ENCODE measurements around the gene C8G.

Gene C8G

DNA sequence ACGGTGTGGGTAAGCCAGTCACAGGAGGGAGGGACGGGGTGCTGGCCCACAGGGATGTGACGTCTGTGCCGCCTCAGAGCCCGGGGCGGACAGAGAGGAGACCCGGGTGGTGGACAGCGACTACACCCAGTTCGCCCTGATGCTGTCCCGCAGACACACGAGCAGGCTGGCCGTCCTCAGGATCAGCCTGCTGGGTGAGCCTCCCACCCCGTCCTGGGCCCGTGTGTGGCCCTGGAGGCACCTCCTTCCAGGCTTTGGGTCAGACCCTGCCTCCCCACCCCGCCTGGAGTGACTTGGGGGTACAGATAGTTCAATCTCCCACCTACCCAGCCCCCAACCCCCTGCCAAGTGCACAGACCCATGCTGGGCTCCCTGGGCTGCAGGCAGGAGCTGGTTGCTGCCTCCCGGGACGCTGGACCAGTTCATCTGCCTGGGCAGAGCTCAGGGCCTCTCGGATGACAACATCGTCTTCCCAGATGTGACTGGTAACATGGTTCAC, 8.8 kb downstream of the C8G start:
- no peak for DNase-seq (ENCODE audit: low read depth)

DNA sequence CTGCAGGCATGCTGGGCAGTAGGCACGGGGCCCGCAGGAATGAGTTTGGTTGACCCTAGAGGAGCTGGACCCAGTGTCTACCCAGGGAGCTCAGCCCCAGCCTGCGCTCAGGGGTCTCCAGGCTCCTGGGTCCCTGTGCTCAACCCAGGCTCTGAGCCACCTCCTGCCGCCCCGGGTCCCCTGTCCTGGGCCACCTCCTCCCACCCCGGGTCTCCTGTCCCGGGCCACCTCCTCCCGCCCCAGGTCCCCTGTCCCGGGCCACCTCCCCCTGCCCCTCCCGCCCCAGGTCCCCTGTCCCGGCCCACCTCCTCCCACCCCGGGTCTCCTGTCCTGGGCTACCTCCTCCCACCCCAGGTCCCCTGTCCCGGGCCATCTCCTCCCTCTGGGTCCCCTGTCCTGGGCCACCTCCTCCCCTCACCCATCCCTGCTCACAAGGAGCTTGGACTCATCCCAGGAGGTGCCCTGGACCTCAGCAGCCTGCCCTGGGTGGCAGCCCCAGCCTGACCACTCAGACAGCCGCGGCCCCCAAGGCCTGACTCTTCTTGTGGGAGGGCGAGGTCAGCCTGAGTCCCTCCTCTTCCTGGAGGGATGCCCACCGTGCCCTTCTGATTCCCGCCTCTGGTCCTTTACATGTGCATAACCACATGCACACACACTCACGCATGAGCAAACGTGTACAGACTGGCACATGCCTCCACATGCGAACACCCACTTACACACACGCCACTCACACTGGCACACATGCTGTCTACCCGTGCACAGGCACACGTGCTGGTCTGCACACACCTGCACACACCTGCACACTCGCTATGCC, 9.4 kb downstream of the C8G start:
- DNase-seq (ENCODE audit: low read depth), result no peak

DNA sequence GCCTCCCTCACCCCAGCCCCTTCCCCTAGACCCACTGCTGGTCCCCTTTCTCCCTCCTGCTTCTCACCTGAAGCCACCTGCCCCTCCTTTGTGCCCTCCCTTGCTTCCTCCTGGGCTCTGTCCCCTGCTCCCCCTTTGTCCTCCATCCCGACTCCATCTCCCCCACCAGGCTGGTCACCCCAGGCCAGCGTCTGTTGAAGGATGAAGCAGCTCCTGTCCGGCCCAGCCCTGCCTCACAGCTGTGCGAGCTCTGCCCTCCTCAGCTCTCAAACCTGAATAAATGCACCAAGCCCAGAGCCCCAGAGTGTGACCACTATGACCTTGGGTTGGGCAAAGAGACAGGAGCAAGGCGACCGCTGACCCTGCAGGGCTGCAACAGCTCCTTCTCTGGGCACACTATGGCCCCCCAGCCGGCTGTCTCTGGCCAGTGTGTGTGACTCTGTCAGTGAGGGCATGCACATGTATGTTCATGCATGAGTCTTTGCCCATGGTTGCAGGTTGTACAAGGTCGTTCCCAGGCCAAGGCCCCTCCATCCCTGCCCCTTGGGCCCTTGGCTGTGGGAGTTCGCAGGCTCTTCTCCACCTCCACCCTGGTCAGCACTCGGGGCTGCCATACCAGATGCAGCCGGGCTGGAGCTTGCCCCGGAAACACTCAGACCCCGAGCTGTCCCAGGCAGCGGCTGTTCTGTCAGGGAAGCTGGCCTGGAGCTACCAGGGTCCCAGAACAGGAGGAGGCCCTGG, 10.3 kb downstream of the C8G start:
- DNase-seq (ENCODE audit: low read depth), result no peak

DNA sequence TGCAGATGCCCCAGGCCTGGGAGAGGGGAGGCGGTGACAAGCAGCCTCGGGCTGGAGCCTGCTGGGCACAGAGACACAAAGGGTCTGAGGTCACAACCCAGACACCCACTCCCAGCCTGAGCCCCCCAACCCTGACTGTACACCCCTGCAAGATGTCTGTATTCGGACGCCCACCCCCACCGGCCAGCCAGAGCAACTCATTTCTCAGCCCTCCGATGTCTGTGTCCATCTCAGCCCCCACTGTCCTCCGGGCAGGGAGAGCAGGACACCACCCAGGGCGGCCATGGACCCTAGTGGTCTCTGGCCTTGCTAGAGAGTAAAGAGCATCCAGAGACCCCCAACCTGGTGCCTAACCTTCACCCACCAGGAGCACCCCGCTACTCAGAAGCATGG, 10.9 kb downstream of the C8G start:
- DNase-seq (ENCODE audit: low read depth), result no peak

DNA sequence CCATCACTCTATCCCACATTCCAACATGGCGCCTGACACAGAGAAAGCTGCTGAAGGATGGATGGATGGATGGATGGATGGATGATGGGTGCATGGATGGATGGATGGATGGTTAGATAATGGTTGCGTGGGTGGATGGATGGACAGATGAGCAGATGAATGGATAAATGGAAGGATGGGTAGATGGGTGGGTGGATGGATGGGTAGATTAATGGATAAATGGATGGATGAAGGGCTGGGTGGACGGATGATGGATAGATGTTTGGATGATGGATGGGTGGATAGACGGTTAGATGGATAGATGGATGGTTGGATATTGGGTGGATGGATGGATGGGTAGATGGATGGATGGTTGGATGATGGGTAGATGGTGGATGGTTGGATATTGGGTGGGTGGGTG, 11.6 kb downstream of the C8G start:
- no peak for DNase-seq (ENCODE audit: low read depth)

DNA sequence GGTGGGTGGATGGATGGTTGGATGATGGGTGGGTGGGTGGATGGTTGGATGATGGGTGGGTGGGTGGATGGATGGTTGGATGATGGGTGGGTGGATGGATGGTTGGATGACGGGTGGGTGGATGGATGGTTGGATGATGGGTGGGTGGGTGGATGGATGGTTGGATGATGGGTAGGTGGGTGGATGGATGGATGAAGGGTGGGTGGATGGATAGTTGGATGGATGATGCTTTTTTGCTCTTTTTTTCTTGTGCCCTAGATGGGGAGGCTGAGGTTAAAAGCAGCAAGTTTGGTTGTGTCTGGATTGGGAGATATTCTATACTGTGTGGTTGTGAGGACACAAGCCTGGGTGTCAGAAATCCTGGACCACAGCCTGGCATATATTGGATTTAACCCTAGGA, 12.4 kb downstream of the C8G start:
- DNase-seq (ENCODE audit: low read depth), result no peak

DNA sequence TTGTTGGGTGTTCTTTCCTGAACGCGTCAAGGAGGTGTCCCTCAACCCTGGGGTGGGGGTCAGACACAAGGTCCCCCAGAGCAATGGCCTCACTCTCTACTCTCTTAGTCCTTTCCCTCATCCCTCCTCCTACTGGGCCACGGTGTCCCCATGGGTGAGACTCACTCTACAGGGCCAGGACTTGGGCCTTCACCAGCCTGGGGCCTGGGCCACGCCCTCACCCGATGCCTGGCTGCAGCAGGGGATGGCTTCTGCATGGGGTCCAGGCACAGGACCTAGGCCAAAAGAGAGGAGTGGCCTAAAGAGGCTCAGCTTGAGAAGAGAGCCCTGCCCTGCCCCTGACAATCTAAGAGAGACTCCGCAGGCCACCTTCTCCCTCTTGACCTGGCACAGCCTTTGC, 12.9 kb downstream of the C8G start:
- DNase-seq (ENCODE audit: low read depth), result no peak

DNA sequence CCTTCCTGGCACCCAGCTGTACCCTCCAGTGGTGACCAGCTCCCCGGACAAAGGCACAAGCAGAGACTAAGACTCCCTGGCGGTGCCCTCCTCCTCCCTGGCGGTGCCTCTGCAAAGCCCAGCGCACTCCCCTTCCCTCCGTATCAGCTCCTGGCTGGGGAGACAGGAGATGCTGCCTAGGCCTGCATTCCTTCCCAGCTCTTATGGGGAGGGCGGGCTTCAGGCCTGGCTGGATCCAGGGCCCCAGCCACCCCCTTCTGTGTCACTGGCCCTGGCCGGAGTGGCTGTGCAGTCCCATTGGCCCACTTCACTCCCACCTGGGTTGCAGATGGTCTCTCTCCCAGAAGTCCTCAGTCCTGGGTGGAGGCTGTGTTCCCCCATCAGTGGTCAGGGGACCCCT, 13.4 kb downstream of the C8G start:
- DNase-seq (ENCODE audit: low read depth), result no peak

DNA sequence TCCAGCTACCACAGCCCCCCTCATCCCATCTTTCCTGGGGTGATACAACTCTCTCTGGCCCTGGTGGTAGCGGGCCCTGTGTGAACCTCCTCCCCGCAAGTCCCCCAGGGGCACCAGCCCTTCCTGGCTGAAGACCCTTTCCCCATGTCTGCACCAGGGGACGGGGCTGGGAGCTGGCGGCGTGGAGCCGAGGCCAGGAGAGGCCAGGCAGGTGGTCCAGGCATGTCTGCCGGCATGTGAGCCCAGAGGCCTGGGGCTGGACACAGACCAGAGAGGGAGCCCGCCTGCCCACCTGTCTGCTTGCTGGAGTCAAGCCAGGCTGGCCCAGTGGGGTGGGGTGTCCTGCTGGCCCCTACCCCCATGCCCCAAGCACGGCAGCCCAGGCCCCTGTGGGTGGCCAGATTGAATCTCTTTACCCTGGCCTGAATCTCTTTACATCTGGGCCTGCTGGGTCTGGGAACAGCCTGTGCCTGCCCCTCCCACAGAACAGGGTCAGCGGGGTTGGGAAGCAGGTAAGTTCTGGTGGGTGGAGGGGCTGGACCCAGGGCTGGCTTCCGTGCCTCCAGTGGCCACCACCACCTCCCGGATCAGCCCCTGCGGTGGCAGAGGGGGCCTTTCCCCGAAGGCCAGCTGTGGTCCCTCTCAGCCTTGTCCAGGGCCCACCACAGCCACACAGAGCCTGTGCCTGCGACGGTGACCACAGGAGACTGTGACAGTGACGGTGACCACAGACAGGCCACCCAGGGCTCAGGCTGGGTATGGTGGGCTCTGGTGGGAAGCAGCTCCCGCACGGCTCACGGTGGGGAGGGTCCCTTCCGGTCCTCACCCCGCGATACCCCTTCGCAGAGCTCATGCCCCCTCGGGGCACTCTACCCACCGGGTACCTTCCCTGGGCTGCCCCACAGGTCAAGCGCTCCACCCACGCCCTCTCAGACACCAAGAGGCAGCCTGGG, 14.1 kb downstream of the C8G start:
- no peak for DNase-seq (ENCODE audit: low read depth)

DNA sequence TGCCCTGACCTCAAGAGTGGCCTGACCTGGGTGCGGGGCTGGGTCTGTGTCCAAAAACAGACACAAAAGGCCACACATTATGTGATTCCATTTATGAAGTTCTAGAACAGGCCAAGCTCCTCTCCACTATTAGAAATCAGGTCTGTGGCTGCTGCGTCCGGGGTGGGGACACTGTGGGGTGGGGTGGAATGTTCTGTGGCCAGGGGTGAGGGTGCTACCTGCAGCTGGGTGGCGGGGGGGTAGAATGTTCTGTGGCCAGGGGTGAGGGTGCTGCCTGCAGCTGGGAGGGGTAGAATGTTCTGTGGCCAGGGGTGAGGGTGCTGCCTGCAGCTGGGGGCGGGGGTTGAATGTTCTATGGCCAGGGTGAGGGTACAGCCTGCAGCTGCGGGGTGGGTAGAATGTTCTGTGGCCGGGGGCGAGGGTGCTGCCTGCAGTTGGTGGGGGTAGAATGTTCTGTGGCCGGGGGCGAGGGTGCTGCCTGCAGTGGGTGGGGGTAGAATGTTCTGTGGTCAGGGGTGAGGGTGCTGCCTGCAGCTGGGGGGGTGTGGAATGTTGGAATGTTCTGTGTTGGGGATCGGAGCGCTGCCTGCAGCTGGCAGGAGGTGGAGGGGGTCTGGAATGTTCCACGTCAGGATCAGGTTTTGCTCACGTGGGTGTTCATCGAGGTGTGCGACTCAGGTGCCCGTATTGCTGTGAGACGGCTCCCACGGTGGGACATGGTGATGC, 15.3 kb downstream of the C8G start:
- no peak for DNase-seq (ENCODE audit: low read depth)

DNA sequence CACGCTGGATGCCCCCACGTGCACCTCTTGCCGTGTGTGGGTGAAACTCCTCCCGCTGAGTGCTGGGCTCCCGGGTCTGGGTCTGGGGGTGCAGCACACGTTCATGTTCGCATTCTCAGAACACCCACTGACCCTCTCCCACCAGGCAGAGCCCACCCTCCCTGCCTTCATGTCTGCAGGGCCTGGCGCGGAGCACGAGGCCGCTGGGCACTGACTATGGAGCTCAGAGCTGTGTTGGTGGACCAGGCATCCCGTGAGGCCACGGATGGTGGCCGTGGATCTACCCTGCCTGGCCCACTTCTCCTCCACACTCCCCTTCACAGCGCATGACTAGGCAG, 15.9 kb downstream of the C8G start:
- DNase-seq (ENCODE audit: low read depth), result no peak

DNA sequence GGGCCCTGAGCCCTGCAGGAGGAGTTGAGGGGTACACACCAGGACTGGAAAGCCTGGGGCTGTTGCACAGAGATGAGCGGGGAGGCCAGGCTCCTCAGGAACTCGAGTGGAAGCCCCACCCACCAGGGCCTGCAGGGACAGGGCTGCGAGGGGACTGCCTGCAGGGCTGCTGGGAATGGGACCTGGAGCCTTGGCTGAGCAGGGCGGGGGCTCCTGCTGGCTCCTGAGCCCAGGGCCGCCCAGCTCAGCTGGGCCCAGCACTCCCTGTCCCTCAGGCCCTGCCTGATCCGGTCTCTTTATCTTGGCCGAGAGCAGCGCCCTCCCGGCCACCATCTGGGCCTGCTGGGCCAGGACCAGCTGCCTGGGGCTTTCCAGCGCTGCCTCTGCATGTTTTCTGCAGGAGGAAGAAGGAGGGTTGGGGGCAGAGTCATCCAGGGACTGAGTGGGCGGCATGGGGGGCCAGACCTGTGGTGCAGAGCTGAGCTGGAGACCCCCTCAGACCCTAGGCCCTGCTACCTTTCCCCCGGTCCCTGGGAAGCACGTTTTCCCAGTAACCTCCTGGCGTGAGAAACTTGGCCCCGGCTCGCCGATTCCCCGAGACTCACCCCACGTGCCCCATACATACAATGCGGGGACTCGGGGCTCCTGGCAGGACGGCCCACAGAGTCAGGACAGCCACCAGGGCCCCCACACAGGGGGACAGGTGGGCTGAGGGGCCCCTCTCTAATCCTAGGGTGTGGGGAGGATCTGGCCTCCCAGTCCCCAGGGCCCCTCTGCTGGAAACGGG, 16.4 kb downstream of the C8G start:
- DNase-seq (ENCODE audit: low read depth), result no peak

DNA sequence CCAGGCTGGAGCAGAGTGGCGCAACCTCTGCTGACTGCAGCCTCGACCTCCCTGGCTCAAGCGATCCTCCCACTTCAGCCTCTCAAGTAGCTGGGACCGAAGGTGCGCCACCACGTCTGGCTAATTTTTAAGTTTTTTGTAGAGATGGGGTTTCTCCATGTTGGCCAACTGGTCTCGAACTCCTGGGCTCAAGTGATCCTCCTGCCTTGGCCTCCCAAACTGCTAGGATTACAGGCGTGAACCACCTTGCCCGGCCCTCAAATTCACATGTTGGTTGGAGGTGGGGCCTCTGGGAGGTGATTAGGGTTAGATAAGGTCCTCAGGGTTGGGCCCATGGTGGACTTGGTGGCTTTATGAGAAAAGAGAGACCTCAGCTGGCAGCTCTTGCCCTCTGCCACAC, 17.1 kb downstream of the C8G start:
- no peak for DNase-seq (ENCODE audit: low read depth)

DNA sequence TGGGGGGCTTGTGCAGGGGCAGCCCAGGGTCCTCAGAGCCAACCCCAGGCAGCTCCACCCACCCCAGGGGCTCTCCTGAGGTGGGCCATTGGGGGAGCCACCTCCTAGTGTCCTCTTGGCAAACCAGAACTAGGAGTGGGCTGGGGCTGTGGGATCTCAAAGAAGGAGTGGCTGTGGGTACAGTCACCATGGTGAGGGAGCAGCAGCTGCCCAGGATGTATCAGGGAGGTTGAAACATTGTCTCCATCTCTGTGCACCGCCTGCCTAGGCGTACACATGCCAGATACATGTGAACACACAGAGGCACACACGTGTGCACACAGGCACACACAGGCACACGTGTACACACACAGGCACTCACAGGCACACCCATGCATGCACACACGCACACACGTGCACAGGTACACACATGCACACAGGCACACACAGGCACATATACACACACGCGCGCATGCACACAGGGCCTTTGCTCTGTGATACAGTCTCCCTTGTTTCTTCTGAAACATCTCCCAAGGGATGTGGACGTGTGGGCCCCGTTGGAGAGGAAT, 17.7 kb downstream of the C8G start:
- no peak for DNase-seq (ENCODE audit: low read depth)

DNA sequence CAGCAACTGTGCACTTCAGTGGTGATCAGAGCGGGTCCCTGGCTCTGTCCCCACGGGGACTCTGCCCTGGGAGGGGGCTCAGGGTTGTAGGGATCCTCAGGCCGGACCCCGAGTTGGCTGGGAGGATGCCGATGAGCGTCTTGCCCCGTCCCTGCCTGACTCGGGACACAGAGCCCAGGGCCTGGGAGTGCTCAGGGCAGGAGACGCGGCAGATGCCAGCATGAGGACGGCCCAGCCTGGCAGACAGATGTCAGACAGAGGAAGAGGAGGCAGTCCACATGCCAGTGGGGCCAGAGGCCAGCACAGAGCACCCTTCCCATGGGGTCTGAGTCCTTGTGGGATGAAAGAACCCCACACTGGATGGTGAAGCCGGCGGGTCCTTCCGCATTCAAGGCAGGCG, 18.3 kb downstream of the C8G start:
- DNase-seq (ENCODE audit: low read depth), result no peak

DNA sequence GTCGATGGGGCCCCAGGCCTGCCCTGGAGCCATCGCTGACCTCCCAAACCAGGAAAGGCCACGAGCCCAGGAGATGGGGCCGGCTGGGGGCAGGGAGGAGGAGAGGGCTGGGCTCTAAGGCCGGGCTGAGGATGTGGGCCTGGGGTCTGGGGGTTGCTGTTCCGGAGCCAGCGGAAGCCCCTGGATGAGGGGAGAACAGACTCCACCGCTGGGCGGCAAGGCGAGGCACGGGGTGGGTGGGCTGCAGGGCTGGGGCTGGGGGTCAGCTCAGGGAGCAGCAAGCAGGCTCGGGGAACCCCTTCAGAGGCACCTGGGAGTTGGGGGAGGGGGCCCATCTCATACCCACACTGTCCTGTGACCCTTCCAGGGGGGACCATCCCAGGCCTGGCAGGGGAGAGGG, 18.7 kb downstream of the C8G start:
- DNase-seq (ENCODE audit: low read depth), result no peak

DNA sequence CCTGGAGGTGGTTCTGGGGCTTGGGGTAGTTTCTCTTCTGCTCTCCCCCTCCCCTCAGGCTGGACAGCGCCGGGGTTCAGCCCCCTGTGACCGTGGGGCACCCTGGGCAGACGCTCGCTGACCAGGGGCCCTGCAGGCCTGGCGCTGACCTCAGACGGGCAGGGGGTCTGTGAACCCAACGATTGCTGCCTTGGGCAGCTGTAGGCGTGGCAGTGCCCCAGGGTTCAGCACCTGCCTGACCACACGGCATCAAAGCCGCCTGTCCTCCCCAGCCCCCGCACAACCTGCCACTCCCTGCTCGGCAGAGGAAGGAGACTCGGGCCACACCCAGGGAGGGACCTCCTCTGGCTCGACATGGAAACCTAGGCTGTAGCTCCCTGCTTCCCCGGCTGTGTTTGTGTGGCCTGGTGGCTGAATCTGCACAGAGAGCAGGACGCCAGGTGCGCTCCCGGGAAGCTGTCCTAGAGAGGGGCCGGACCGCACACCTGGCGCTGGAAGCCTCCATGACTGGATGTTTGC, 19.2 kb downstream of the C8G start:
- DNase-seq (ENCODE audit: low read depth), result no peak

DNA sequence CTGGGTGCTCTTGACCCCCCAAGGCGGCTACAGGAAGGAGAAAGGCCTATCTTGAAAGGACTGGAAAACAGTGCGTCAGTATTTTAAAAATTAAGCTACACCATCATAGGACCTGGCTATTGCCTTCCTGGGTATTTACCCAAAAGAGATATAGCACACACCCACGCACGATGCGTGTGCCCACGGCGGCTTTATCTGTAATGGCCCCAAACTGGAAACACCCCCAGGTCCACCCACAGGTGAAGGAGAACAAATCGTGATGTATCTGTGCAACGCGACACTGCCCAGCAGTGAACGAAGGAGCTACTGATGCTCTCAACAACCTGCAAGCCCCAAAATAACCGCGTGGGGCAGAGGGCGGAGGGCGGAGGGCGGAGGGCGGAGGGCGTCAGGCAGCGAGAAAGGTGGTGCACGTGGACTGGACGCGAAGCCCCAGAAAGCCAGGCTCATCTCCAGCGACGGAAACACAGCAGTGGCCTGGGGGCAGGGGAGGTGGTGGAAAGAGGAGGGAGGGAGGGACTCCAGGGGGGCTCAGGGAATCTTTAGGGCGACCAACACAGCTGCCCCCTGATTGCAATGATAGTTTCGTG, 19.9 kb downstream of the C8G start:
- DNase-seq (ENCODE audit: low read depth), result no peak

DNA sequence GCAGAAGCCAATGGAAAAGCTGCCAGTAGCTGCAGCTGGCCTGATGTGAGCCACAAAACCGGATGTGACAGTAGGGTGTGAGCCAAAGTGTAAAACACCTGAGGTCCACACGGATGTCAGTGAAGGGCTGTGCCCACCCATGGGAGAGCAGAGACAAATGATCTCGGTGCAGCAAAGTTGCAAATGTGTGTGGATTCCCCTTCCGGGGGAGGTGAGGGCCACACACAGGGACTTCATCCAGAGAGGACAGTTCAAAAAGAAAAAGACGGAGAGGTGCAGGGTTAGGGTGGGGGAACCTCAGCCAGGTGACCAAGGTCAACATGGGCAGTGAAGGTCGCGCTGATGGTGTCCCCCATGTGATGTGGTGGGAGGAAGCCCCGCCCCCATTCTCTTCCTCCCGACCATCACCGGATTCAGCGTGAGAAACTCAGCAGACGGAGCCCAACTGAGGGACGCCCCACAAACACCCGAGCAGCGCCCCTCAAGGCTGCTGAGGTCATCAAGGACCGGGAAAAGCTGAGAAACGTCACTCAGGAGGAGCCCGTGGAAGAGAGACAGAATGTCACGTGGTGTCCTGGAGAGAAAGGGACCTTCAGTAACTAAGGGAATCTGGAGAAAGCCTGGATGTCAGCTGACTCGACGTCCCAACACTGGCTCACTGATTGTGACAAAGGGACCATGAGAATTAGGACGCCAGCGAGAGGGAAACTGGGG, 20.9 kb downstream of the C8G start:
- no peak for DNase-seq (ENCODE audit: low read depth)

Measured in stimulated activated CD8-positive, alpha-beta memory T cell treated with anti-CD3 and anti-CD28 coated beads, Interleukin-12 subunit alpha, Interleukin-12 subunit beta, amount 100 ng/mL, for 1 hour (primary cell).